Urinary bladder (tissue), 4 donors: Measurements from ENCODE around the gene RNASE7. TPM values are rescaled to one million over a fixed set of nuclear protein-coding genes. Genes with fewer than 3 reads are reported as not detected.
"Not testable (repeated sequence)": the region's sequence is repeated elsewhere in the genome, so short reads cannot be mapped to it uniquely, and the experiment has no call there.

Experiments
- DNase-seq: peaks from one replicate; pipeline ENCODE4 v3.0.0-alpha.2; 2015; ENCODE audit errors: extremely low spot score
- H3K27ac ChIP-seq: one replicate; pipeline ENCODE4 v1.5.1; 2013; ENCODE audit warnings: low read depth, mild to moderate bottlenecking, moderate library complexity
- H3K36me3 ChIP-seq: one replicate; pipeline ENCODE4 v1.6.1; 2013; ENCODE audit warnings: mild to moderate bottlenecking, moderate library complexity; ENCODE audit not compliant: insufficient read depth
- H3K4me1 ChIP-seq: one replicate; pipeline ENCODE4 v1.6.1; 2013; ENCODE audit warnings: mild to moderate bottlenecking, moderate library complexity; ENCODE audit not compliant: insufficient read depth
- H3K4me3 ChIP-seq: one replicate; pipeline ENCODE4 v1.5.1; 2013; ENCODE audit warnings: low read depth, low read length
- WGBS: extraction: QIAGEN DNeasy Blood & Tissue Kit; methylation state at CpG from one replicate; pipeline ENCODE4 v1.1.7; 2013; 5-methylcytosine and 5-hydroxymethylcytosine counted together
- polyA plus RNA-seq: library from polyadenylated mRNA; stranded (reverse); fragments of 200-250 nt; gene quantifications from one replicate; pipeline ENCODE4 v1.2.3, GENCODE V29; 2013
- total RNA-seq: library from RNA; depleted of rRNA; stranded (reverse); fragments of >200 nt; gene quantifications from one replicate; pipeline ENCODE4 v1.2.3, GENCODE V29; 2014
- donor health status: healthy with polysubstance abuse.
- donor health status: healthy.

The RNASE7 gene
- total and polyA plus RNA-seq, 2 donors, result 0.06 TPM; not detected in 1

DNA sequence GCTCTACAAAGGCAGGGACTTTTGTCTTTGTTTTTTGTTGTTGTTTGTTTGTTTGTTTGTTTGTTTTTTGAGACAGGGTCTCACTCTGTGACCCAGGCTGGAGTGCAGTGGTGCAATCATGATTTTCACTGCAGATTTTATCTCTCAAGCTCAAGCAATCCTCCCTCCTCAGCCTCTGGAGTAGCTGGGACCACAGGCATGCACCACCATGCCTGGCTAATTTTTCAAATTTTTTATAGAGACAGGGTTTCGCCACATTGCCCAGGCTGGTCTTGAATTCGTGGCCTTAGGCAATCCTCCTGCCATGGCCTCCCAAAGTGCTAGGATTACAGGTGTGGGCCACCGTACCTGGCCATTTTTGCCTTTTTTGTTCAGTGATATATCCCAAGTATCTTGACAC lies 1.2 kb upstream of the RNASE7 start:
- H3K36me3 ChIP-seq, H3K4me3 ChIP-seq, H3K4me1 ChIP-seq, H3K27ac ChIP-seq, DNase-seq: not testable (repeated sequence)
- 85% methylated on average over 3 of the region's 3 CpGs for WGBS

DNA sequence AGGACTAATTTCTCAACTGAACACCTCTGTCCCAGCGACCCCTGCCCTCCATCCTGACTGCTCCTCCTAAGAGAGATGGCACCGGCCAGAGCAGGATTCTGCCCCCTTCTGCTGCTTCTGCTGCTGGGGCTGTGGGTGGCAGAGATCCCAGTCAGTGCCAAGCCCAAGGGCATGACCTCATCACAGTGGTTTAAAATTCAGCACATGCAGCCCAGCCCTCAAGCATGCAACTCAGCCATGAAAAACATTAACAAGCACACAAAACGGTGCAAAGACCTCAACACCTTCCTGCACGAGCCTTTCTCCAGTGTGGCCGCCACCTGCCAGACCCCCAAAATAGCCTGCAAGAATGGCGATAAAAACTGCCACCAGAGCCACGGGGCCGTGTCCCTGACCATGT lies 756 bp downstream of the RNASE7 start:
- H3K4me3 ChIP-seq, result no peak overlapping the region
- DNase-seq, result no peak
- H3K27ac ChIP-seq, result no peak overlapping the region
- 71% methylated on average over 8 of the region's 8 CpGs for WGBS
- no peaks in the 10 kb centered on the region for H3K36me3 ChIP-seq
- no peaks in the 10 kb centered on the region for H3K4me1 ChIP-seq

DNA sequence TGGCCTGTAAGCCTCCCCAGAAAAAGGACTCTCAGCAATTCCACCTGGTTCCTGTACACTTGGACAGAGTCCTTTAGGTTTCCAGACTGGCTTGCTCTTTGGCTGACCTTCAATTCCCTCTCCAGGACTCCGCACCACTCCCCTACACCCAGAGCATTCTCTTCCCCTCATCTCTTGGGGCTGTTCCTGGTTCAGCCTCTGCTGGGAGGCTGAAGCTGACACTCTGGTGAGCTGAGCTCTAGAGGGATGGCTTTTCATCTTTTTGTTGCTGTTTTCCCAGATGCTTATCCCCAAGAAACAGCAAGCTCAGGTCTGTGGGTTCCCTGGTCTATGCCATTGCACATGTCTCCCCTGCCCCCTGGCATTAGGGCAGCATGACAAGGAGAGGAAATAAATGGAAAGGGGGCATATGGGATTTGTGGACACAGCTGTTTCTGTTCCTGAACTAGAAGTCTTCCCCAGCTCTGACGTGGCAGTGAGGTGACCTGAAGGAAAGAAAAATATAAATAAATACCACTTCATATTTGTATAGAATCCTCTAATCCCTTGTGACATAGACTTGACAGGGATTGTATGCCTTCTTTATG lies 1.3 kb downstream of the RNASE7 start:
- Histone ChIP-seq H3K4me1 (no peaks in the 10 kb centered on the region), H3K36me3 (no peaks in the 10 kb centered on the region), H3K27ac (no peak overlapping the region), H3K4me3 (no peak overlapping the region)
- WGBS, result 45% methylated on average over 2 of the region's 2 CpGs
- no peak for DNase-seq

DNA sequence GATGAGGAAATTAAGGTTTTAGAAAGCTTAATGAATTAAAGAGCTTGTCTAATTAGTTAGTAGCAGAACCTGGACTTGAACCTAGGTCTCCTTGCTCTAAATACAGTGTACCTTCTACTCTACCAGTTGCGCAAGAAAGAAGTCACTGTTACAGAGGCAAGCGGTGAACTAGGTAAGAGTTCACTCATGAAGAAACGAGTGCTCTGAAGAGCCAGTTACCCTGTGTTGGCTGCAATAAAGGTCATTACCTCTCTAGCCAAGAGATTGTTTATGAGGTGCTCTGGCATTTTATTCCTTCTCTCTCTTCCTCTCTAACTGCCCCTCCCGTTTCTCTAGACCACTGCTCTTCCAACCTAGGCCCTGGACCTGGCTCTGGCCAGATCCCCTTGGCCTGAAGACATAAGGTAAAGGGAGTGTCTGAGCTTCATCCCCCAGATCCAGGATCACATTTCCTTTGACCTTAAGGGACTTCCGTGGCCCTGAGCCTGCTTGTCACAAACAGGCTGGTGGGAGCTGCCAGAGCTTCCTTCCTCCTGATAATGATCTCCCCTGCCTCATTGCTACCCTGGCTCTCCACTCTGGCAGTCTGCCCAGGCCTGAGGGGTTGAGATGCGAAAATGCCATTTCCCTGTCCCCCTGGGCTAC lies 1.9 kb downstream of the RNASE7 start:
- H3K27ac ChIP-seq, result no peak overlapping the region
- DNase-seq, result no peak
- H3K36me3 ChIP-seq, result no peaks in the 10 kb centered on the region
- H3K4me1 ChIP-seq, result no peaks in the 10 kb centered on the region
- 50% methylated on average over 6 of the region's 6 CpGs for WGBS
- H3K4me3 ChIP-seq, result no peak overlapping the region

DNA sequence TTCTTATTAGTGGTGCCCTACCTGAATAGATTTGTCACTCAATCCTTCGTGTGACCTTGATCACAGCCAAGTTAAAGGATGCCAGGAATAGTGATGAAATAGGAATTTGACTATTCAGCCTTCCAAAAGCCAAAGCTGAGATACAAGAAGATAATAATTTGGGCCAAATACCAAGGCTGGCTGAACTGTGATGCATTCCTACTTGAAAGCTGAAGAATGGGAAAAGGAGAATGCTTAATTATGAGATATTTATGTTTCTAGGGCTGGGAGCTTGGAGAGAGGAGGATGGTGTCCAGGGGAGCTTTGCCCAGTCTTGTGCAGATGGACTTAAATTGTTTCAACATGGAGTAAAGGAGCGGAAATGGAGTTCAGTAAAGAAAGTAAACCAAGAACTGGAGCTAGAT lies 5.2 kb downstream of the RNASE7 start:
- WGBS, result 44% methylated on average over 2 of the region's 2 CpGs
- Histone ChIP-seq H3K4me3 (no peak overlapping the region), H3K27ac (no peak overlapping the region), H3K36me3 (no peaks in the 10 kb centered on the region), H3K4me1 (no peaks in the 10 kb centered on the region)
- DNase-seq, result no peak

DNA sequence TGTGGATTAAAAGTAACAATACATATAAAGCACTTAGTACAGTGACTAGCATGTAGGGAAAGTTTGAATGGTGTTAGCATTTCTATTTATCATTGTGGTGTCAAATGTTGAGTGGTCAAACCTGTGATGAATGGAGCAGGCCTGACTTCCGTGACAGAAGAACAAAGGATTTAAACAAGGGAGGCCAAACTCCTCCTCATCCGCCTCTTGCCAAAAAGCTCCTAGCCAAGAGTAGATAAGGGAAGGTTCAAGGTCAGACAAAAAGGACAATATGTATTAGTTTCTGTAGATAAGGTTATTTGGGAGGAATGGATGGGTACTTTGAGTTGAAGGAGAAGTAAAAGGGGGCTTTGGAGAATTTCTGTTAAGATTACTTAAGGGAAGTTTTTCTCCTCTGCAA lies 6.5 kb downstream of the RNASE7 start:
- 77% methylated on average over 2 of the region's 2 CpGs for WGBS
- H3K27ac ChIP-seq, result no peak overlapping the region
- no peak for DNase-seq
- no peak overlapping the region for H3K4me3 ChIP-seq
- H3K4me1 ChIP-seq, result no peaks in the 10 kb centered on the region
- H3K36me3 ChIP-seq, result no peaks in the 10 kb centered on the region

DNA sequence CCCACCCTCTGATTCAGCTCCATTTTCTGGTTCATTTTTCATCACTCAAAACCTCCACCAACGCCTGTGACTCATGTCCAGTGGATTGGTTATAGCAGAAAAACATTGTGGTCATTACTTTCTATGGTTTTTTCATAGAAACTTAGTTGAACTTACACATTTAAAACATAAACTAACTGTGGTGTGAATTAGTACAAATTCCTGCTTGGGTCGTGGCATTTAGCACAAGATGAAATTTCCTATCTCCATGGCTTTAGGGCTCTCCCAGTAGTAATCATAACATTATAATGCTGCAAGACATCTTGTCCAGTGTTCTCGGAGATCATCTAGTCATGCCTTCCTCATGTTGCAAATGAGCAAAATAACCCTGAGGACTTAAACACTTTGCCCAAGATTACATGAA lies 7.1 kb downstream of the RNASE7 start:
- no peak for DNase-seq
- no peak overlapping the region for H3K4me3 ChIP-seq
- H3K27ac ChIP-seq, result no peak overlapping the region
- H3K36me3 ChIP-seq, result no peaks in the 10 kb centered on the region
- WGBS, result 76% methylated on average over 3 of the region's 3 CpGs
- H3K4me1 ChIP-seq, result no peaks in the 10 kb centered on the region

DNA sequence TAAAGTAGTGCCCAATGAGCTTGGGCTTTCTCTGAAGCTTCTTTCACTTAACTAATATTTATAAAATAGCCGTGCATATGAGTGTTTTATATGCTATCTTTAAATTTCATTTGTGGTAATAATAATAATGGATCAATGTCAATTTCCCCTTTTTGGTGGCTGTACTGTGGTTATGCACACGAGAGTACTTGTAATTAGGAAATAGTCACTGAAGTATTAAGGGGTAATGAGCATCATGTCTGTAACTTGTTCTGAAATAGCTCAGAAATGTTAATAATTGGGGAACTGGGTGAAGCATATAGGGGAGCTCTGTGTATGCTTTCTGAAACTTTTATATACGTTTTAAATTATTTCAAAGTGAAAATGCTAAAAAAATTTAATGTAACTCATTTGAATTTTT lies 8.4 kb downstream of the RNASE7 start:
- H3K4me3 ChIP-seq, result no peak overlapping the region
- H3K36me3 ChIP-seq, result no peaks in the 10 kb centered on the region
- H3K27ac ChIP-seq, result no peak overlapping the region
- DNase-seq, result no peak
- 74% methylated on average over 3 of the region's 3 CpGs for WGBS
- H3K4me1 ChIP-seq, result no peaks in the 10 kb centered on the region

DNA sequence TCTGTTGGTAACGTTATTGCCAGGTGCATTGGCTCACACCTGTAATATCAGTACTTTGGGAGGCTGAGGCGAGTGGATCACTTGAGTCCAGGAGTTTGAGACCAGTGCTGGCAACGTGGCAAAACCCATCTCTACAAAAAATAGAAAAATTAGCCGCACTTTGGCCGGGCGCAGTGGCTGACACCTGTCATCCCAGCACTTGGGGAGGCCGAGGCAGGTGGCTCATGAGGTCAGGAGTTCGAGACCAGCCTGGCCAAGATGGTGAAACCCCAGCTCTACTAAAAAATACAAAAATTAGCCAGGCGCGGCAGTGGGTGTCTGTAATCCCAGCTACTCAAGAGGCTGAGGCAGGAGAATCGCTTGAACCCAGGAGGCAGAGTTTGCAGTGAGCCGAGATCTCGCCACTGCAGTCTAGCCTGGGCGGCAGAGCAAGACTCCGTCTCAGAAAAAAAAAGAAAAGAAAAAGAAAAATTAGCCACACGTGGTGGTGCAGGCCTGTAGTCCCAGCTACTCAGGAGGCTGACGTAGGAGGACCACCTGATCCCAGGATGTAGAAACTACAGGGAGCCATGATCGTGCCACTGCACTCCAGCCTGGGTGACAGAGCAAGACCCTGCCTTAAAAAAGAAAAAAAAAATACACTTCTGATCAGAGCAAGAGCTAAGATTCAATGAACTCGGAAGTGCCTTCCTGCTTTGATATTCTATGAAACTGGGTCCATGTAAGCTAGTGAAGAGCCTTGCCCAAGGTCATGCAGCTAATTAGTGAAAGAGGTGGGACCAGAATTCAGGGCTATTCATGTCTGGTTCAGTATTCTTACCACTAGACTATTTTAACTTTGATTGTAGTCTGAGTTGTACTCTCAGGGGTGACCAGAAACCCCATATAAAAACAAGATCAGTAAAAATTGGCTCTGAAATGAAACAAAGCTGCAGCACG lies 11.3 kb downstream of the RNASE7 start:
- WGBS, result 91% methylated on average over 20 of the region's 20 CpGs

DNA sequence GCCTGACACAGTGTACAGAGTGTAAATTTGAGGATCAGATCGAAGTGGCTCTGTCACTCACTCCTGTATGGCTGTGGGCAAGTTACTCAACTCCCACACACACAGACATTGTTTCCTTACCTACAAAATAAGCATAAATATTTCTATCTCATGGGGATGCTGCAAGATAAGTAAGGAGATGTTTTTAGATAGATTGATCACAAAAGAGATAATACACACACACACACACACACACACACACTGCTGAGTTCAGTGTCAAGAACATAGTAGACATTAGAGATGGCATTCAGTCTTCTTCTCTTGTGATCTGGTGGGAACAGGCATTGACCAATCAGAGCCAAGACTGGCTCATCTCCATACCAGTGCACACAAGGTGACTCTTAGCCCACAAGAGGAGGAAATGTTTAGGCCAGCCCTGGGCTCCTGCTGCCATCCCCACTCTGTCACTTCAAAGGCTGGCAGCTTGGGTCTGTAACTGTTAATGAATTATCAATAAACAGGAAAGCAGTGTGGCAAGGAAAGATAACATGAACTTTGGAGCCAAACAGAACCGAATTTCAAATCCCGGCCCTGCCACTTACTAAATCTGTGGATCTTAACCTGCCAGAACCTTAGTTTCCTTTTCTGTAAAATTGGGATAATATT lies 12.1 kb downstream of the RNASE7 start:
- no peak for DNase-seq
- Histone ChIP-seq H3K27ac (no peak overlapping the region), H3K4me3 (no peak overlapping the region), H3K36me3 (no peaks in the 10 kb centered on the region), H3K4me1 (no peaks in the 10 kb centered on the region)
- whole genome bisulfite sequencing, result 67% methylated on average over 3 of the region's 3 CpGs

More for the DNA sequence above, 11.3 kb downstream of the RNASE7 start:
- no peak overlapping the region for H3K27ac ChIP-seq
- H3K4me3 ChIP-seq, result no peak overlapping the region
- H3K4me1 ChIP-seq, result no peaks in the 10 kb centered on the region
- H3K36me3 ChIP-seq, result no peaks in the 10 kb centered on the region
- no peak for DNase-seq

DNA sequence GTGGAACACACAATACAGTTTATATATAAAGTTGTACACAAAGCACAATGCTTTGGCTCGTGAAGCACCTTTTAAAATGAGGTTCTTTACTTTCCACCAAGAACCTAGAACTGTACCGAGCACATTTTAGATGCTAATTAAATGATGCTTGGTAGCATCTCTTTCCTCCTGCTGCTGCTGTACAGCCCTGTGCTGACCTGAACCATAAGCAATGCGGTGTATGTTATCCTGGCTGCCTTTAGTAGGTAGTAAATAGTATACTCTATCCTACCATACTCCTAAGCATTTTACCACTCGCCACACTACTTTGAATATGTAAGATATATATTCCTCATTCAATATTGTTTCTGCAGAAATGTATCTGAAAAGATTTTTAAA lies 12.6 kb downstream of the RNASE7 start:
- WGBS, result 80% methylated on average over 4 of the region's 4 CpGs
- no peaks in the 10 kb centered on the region for H3K36me3 ChIP-seq
- DNase-seq, result no peak
- H3K4me3 ChIP-seq, result no peak overlapping the region
- H3K27ac ChIP-seq, result no peak overlapping the region
- no peaks in the 10 kb centered on the region for H3K4me1 ChIP-seq

DNA sequence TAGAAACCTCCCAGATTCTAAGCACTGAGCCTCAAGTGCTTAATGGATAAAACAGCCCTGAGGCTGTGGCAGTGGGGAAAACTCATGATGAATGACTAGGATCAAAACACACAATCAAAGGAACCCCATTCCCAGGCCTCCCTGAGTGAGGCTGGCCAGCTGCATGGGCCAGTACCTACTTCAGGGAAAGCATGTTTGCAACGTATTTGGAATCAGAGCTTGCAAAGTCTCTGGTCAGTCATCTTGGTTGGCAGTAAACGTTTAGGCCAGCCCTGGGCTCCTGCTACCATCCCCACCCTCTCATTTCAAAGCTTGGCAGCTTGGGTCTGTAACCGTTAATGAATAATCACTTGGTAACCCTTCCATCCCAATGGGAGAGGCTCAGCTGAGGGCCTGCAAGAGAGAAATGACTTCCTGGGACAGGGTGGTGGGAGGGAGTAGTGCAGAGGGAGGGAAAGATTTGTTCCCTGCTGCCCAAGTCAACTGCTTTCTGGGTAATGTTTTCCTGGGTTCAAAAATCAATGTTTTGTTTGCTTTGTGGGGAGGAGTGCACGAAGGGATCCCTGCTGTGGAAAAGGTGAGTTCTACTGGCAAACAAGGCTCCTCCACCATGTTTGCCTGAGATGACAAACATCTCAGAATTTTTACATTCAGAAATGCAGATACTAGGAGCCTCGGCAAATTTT lies 13.4 kb downstream of the RNASE7 start:
- H3K36me3 ChIP-seq, result no peaks in the 10 kb centered on the region
- WGBS, result 65% methylated on average over 5 of the region's 5 CpGs
- DNase-seq, result no peak
- H3K27ac ChIP-seq, result no peak overlapping the region
- H3K4me3 ChIP-seq, result no peak overlapping the region
- H3K4me1 ChIP-seq, result no peaks in the 10 kb centered on the region

DNA sequence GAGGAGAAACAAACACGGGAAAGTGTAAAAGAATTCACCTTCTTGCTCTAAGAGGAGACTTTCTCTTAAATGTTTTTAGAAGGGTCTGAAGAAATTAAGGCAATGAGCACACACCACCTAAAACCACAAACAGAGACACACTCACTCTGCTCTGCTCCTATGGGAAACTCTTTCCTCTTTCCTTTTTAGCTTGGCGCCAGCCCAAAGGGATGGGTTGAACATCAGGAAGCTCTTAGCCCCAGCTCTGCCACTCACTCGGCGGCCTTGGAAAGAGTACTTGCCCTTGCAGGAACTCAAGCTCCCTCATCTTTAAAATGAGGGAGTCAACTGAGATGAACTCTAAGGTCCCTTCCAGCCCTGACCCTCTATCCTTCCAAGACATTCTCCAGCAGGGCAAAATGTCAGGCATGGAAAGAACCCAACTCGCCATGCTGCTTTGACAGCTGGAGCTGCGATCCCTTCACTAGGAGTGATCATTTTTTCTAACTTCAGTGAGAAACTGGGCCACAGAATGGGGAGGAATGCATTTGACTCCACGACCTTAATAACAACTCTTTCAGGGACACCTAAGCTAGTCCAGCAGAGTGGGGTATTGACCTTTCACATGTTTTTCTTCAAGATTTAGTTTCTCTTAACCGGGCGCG lies 14.5 kb downstream of the RNASE7 start:
- no peak overlapping the region for H3K4me3 ChIP-seq
- H3K4me1 ChIP-seq, result no peaks in the 10 kb centered on the region
- WGBS, result 85% methylated on average over 10 of the region's 10 CpGs
- no peaks in the 10 kb centered on the region for H3K36me3 ChIP-seq
- no peak overlapping the region for H3K27ac ChIP-seq
- no peak for DNase-seq
